Measurements from ENCODE around the gene SLC9A9.
"Not testable (repeated sequence)": the region's sequence is repeated elsewhere in the genome, so short reads cannot be mapped to it uniquely, and the experiment has no call there.

The SLC9A9 gene

GRCh38 chr3:143806038-143806437, 42.2 kb downstream of the SLC9A9 start (continued):
- TF ChIP-seq, protein P1, sequence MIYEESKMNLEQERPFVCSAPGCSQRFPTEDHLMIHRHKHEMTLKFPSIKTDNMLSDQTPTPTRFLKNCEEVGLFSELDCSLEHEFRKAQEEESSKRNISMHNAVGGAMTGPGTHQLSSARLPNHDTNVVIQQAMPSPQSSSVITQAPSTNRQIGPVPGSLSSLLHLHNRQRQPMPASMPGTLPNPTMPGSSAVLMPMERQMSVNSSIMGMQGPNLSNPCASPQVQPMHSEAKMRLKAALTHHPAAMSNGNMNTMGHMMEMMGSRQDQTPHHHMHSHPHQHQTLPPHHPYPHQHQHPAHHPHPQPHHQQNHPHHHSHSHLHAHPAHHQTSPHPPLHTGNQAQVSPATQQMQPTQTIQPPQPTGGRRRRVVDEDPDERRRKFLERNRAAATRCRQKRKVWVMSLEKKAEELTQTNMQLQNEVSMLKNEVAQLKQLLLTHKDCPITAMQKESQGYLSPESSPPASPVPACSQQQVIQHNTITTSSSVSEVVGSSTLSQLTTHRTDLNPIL (CRISPR knock-in tag; IDR thresholded peaks at IDR 0.05; ENCODE audit: low read depth), result no peak
- TF ChIP-seq, protein P2, sequence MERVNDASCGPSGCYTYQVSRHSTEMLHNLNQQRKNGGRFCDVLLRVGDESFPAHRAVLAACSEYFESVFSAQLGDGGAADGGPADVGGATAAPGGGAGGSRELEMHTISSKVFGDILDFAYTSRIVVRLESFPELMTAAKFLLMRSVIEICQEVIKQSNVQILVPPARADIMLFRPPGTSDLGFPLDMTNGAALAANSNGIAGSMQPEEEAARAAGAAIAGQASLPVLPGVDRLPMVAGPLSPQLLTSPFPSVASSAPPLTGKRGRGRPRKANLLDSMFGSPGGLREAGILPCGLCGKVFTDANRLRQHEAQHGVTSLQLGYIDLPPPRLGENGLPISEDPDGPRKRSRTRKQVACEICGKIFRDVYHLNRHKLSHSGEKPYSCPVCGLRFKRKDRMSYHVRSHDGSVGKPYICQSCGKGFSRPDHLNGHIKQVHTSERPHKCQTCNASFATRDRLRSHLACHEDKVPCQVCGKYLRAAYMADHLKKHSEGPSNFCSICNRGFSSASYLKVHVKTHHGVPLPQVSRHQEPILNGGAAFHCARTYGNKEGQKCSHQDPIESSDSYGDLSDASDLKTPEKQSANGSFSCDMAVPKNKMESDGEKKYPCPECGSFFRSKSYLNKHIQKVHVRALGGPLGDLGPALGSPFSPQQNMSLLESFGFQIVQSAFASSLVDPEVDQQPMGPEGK (CRISPR knock-in tag; IDR thresholded peaks at IDR 0.05; ENCODE audit: borderline replicate concordance), result no peak
- no peak for TF ChIP-seq CSDC2 (CRISPR knock-in tag; IDR thresholded peaks at IDR 0.05)
- no peak for TF ChIP-seq ZNF565 (CRISPR knock-in tag; conservative IDR thresholded peaks at IDR 0.05; ENCODE audit: low read depth)
- no peak for TF ChIP-seq ZNF70 (CRISPR knock-in tag; IDR thresholded peaks at IDR 0.05)

GRCh38 chr3:143805476-143805875, 42.8 kb downstream of the SLC9A9 start:
- not testable (repeated sequence) for ATAC-seq

GRCh38 chr3:143801046-143801445, 47.2 kb downstream of the SLC9A9 start:
- ATAC-seq, result not testable (repeated sequence)

GRCh38 chr3:143798151-143798550, 50.1 kb downstream of the SLC9A9 start:
- not testable (repeated sequence) for ATAC-seq

- ATAC-seq, result no peak
- TF ChIP-seq, protein P3, sequence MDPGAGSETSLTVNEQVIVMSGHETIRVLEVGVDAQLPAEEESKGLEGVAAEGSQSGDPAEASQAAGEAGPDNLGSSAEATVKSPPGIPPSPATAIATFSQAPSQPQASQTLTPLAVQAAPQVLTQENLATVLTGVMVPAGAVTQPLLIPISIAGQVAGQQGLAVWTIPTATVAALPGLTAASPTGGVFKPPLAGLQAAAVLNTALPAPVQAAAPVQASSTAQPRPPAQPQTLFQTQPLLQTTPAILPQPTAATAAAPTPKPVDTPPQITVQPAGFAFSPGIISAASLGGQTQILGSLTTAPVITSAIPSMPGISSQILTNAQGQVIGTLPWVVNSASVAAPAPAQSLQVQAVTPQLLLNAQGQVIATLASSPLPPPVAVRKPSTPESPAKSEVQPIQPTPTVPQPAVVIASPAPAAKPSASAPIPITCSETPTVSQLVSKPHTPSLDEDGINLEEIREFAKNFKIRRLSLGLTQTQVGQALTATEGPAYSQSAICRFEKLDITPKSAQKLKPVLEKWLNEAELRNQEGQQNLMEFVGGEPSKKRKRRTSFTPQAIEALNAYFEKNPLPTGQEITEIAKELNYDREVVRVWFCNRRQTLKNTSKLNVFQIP (CRISPR knock-in tag; IDR thresholded peaks at IDR 0.05; ENCODE audit: borderline replicate concordance, low read depth), result no peak
- no peak for TF ChIP-seq BACH2 (CRISPR knock-in tag; IDR thresholded peaks at IDR 0.05; ENCODE audit: borderline replicate concordance)
- TF ChIP-seq RARB (CRISPR knock-in tag; IDR thresholded peaks at IDR 0.05), result no peak
- no peak for TF ChIP-seq ZC3H10 (CRISPR knock-in tag; IDR thresholded peaks at IDR 0.05)
- TF ChIP-seq ZNF8 (CRISPR knock-in tag; IDR thresholded peaks at IDR 0.05), result no peak
- no peak for TF ChIP-seq CSDC2 (CRISPR knock-in tag; IDR thresholded peaks at IDR 0.05)
- TF ChIP-seq GLIS3 (CRISPR knock-in tag; IDR thresholded peaks at IDR 0.05), result no peak
- no peak for TF ChIP-seq ZFP30 (CRISPR knock-in tag; IDR thresholded peaks at IDR 0.05)
- TF ChIP-seq, protein P2 (CRISPR knock-in tag; IDR thresholded peaks at IDR 0.05; ENCODE audit: borderline replicate concordance), result no peak
Observed at GRCh38 chr3:143795874-143796273, 52.4 kb downstream of the SLC9A9 start.

GRCh38 chr3:143794793-143795462, 53.3 kb downstream of the SLC9A9 start:
- no peak for ATAC-seq
- TF ChIP-seq TOX (CRISPR knock-in tag; IDR thresholded peaks at IDR 0.05; ENCODE audit: borderline replicate concordance) (no peak), OSR1 (CRISPR knock-in tag; IDR thresholded peaks at IDR 0.05) (no peak), ISL1 (CRISPR knock-in tag; IDR thresholded peaks at IDR 0.05) (no peak), ZNF565 (CRISPR knock-in tag; conservative IDR thresholded peaks at IDR 0.05; ENCODE audit: low read depth) (no peak), ARNTL (CRISPR knock-in tag; IDR thresholded peaks at IDR 0.05; ENCODE audit: borderline replicate concordance, low read depth) (no peak), ZFP30 (CRISPR knock-in tag; IDR thresholded peaks at IDR 0.05) (no peak), PPARA (CRISPR knock-in tag; IDR thresholded peaks at IDR 0.05; ENCODE audit: borderline replicate concordance) (no peak), CSDC2 (CRISPR knock-in tag; IDR thresholded peaks at IDR 0.05) (no peak), GLIS3 (CRISPR knock-in tag; IDR thresholded peaks at IDR 0.05) (no peak), ZC3H10 (CRISPR knock-in tag; IDR thresholded peaks at IDR 0.05) (no peak), SNAI2 (CRISPR knock-in tag; IDR thresholded peaks at IDR 0.05) (no peak), RARB (CRISPR knock-in tag; IDR thresholded peaks at IDR 0.05) (no peak), TCF4 (CRISPR knock-in tag; IDR thresholded peaks at IDR 0.05; ENCODE audit: borderline replicate concordance) (no peak), ZFP3 (CRISPR knock-in tag; IDR thresholded peaks at IDR 0.05) (no peak)
- TF ChIP-seq, protein P3 (CRISPR knock-in tag; IDR thresholded peaks at IDR 0.05; ENCODE audit: borderline replicate concordance, low read depth), result no peak
- TF ChIP-seq, protein P2 (CRISPR knock-in tag; IDR thresholded peaks at IDR 0.05; ENCODE audit: borderline replicate concordance), result no peak
